Kidney glomerular epithelial cell (primary cell): Measurements from ENCODE around the gene SART1.
"Not testable (repeated sequence)": the region's sequence is repeated elsewhere in the genome, so short reads cannot be mapped to it uniquely, and the experiment has no call there.

Experiments used
- DNase-seq: peaks from one replicate; lab custom pipeline; 2025; lab: John Stamatoyannopoulos, UW

The SART1 gene

GRCh38 chr11:65931773-65932557 is 29.6 kb upstream of the SART1 start:
- no peak for DNase-seq

DNA sequence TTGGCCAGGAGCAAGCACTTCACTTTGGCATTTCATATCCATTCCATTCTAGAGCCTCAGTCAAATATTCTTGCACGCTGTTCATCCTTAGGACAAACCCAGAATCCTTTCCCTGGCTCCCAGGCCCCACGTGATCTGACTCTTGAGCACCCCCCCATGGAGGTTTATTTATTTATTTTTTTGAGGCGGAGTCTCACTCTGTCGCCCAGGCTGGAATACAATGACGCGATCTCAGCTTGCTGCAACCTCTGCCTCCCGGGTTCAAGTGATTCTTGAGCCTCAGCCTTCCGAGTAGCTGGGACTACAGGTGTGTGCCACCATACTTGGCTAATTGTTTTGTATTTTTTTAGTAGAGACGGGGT is 29.0 kb upstream of the SART1 start:
- DNase-seq: no peak

- no peak for DNase-seq
Observed at GRCh38 chr11:65934014-65934413, 27.5 kb upstream of the SART1 start.

DNA sequence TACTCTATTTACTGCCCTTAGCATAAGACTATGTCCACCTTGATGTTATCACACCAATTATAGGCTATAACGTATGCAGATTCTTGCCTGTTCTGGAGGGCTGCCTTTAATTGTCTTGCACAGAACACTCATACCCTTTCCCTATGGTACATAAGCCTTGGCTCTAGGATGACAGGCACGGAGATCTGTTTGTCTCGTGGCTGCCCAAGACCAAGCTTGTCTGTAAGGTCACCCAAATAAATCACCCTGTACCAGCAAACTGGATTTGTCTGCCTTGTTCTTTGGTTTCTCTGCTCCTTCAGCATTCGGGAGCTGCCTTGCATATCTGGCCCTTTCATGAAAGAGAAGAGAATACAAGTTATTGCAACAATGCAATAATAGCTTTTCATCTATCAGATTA is 23.8 kb upstream of the SART1 start:
- no peak for DNase-seq

GRCh38 chr11:65941720-65942310 is 19.7 kb upstream of the SART1 start:
- no peak for DNase-seq

- no peak for DNase-seq
Observed at GRCh38 chr11:65942531-65942930, 19.0 kb upstream of the SART1 start.

DNA sequence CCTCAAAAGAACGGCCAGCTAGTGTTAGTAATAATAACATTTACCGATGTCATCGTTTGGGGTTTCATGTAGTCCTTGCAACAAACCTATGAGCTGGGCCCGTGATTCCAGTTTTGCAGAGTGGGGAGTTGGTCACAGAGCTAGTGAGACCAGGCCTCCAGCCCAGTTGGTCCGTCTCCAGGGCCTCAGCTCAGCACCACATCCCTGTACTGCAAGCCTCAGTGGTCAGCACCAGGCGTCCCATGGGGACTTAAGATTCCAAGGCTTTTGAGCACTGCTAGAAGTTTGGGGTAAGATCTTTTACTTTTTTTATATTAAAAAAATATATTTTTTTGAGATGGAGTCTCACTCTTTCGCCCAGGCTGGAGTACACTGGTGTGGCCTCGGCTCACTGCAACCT is 17.3 kb upstream of the SART1 start:
- no peak for DNase-seq

GRCh38 chr11:65944767-65945166 is 16.8 kb upstream of the SART1 start:
- DNase-seq: no peak

DNA sequence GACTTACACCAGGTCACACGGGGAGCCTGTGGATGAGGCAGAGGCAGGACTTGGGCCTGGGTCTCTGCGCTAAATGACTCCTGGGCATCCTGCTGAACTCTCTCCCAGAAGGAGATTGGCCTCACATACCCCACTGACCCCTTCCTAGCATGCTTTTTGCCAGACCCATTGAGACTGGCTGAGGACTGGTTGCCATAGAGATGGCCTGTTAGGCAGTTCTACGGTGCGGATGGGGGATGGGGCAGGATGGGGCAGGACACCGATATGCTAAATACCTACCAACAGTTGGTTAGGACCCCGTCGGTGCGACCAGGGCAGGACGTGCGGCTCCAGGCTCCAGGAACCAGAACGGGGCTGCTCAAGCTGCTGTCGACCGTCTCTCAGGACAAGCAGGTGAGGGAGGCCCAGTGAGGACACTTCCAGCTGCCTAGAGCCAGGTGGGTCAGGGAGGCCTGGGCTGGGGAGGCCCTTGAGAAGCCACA is 16.1 kb upstream of the SART1 start, which contains the start of gene TSGA10IP:
Gene TSGA10IP, plus strand, starts transcription at position 51 of the 482 bp plus-strand sequence. Its CDS starts 196 bp downstream, at position 247.
- DNase-seq: no peak

- DNase-seq: no peak
Observed at GRCh38 chr11:65945941-65946558, 15.5 kb upstream of the SART1 start.

DNA sequence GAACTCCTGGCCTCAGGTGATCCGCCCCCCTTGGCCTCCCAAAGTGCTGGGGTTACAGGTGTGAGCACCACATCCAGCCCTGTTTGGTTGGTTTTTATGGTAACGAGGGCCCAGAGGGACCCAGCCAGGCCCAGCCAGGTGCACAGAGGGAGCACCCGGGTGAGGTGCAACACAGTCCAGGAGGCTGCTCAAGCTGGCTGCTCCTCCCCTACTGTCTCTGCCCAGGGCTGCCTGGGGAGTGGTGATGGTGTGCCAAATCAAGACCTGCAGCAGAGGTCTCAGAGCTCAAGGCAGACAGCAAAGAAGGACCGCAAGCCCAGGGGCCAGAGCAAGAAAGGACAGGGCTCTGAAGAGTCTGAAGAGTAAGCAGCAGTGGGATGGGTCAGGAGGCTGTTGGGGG is 14.9 kb upstream of the SART1 start:
- DNase-seq: no peak

GRCh38 chr11:65947133-65947532 is 14.4 kb upstream of the SART1 start:
- DNase-seq: no peak

- no peak for DNase-seq
Observed at GRCh38 chr11:65947603-65948125, 13.9 kb upstream of the SART1 start.

GRCh38 chr11:65950711-65951110 is 10.8 kb upstream of the SART1 start:
- not testable (repeated sequence) for DNase-seq

GRCh38 chr11:65951641-65952040 is 9.9 kb upstream of the SART1 start:
- not testable (repeated sequence) for DNase-seq

DNA sequence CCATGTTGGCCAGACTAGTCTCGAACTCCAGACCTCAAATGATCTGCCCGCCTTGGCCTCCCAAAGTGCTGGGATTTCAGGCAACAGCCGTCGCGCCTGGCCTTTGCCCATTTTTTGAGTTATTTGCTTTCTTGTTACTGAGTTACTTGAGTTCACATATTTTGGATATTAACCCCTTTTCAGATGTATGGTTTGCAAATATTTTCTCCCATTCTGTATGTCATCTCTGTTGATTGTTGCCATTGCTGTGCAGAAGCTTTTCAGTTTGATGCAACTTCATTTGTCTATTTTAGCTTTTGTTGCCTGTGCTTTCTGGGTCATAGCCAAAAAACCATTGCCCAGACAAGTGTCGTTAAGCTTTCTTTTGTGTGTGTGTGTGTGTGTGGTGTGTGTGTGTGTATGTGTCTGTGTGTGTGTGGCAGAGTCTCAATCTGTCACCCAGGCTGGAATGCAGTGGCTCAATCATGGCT is 9.4 kb upstream of the SART1 start:
- no peak for DNase-seq

GRCh38 chr11:65953471-65953870 is 8.1 kb upstream of the SART1 start:
- no peak for DNase-seq

DNA sequence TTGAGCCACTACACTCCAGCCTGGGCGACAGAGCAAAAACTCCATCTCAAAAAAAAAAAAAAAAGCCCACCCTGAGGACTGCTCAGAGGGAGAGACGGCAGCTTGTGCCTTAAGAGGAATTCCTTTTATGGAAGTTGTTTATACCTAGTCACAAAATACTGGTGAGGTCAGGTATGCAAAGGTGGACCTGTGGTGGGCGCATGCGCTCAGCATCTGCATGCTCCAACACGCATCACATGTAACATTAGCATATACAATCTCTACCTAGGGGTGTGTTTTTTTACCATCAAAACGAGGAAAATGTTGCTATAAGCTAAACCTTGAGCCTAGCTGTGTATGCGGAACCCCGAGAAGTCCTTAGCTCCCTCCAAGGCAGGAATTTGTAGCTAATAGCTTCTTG is 6.8 kb upstream of the SART1 start:
- no peak for DNase-seq

GRCh38 chr11:65958291-65958690 is 3.2 kb upstream of the SART1 start:
- DNase-seq: no peak

DNA sequence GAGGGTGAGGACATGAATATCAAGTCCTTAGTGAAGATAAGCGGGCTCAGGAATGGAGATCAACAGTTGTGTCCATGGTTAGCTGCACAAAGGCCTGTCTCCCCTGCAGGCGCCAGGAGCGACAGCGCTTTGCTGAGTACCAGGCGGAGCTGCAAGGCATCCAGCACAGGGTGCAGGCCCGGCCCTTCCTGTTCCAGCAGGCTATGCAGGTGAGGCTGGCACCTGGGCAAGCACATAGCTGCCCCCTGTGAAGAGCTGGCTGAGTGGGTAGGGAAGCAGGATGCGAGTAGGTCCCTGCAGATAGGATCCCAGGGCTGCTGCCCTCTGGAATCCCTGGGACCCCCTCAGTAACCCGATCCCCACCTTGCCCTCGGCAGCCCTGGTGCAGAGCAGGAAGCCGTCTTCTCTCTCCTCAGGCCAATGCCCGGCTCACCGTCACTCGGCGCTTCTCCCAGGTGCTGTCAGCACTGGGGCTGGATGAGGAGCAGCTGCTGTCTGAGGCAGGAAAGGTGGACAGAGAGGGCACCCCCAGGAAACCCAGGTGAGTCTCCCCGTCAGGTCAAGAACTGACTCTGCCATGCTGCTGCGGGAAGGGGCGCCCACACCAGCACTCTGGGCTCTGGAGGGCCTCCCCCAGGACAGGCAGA is 2.6 kb upstream of the SART1 start:
- DNase-seq: no peak

DNA sequence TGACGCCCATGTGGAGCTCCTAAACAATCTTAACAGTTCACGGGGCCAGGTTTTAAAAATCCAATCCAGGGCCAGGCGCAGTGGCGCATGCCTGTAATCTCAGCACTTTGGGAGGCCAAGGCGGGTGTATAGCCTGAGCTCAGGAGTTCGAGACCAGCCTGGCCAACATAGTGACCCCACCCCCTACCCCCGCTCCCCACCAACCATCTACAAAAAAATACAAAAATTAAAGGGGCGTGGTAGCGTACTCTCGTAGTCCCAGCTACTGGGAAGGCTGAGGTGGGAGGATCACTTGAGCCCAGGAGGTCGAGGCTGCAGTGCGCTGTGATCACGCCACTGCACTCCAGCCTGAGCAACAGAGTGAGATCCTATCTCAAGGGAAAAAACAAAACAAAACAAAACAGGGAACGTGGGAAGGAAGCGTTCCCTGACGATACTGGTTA is 689 bp upstream of the SART1 start:
- no peak for DNase-seq

GRCh38 chr11:65962141-65962564 is 619 bp downstream of the SART1 start:
- DNase-seq: no peak
